ENCODE data around the gene SERPINA4.
"Not testable (repeated sequence)": the region's sequence is repeated elsewhere in the genome, so short reads cannot be mapped to it uniquely, and the experiment has no call there.

Gene SERPINA4

DNA sequence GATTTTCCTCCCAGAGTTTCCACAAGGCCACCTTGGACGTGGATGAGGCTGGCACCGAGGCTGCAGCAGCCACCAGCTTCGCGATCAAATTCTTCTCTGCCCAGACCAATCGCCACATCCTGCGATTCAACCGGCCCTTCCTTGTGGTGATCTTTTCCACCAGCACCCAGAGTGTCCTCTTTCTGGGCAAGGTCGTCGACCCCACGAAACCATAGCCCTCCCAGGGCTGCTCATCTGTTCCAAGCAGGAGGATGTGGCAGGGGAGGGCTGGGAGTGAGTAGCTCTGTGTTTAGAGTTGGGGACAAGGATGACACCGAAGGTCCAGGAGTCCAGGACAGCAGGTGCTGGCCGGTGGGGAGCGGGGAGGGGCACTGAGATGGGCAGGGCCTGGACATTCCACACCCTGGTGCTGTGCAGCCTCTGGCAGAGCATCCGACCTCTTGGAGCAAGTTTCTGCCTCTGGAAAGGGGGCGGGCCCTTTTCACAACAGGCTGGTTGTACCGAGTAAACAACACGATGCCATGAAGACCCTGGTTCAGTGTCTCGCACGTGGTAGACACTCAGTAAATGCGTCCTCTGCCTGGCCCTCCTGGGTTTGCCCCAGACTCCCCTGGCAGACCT, 8.2 kb downstream of the SERPINA4 start:
- no peak for DNase-seq

DNA sequence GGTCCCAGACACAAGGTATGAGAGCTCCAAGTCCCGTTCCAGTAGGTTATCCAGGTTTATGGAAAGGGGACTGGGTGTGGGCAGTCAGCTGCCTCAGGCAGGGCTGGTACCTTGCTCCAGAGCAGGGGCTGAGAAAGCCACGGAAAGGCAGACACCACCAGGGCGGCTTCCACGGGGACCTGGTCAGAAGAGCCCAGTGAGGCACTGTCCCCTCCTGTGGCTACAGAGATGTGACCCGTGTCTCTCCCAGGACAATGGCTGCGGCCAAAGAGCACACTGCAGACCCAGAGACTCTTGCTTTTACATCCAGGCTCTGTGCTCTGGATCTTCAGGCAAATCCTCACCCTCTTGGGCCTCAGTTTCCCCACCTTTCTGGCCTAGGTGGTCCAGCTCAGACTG, 8.8 kb downstream of the SERPINA4 start:
- no peak for DNase-seq

DNA sequence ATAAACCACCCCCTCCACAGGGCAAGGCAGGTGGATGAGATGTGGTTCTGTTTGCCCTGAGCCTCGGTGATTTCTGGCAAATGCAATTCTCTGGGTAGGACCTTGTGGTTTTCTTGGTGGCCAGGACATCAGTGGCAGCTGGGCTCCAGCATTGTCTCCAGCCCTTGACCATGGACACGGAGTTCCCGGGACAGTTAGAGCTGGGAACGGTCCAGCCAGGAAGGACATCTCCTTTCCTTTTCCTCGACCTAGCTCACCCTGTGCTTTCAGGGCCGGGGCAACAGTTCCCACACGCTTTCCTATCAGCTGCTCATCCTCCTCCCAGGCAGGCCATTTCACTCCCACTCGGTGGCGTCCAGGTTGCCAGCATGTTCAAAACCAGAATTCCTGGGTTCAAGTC, 9.2 kb downstream of the SERPINA4 start:
- no peak for DNase-seq

DNA sequence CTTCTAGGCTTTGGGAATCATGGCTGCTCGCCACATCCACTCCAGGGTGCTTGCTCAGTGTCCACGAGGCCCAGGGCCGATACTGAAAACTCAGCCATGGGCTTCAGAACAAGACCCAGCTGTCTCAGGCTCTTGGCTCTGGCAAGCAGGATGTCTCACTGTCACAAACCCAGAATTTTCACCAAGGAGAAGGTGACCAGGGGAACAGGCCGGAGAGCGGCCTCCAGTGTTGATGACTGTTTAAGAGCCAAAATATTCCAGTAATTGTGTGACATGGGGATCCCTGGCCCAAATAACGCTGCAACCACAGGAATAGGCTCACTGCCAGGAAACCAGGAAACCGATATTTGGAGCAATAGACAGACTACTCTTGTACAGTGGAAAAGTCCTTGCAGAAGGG, 10.2 kb downstream of the SERPINA4 start:
- no peak for DNase-seq

DNA sequence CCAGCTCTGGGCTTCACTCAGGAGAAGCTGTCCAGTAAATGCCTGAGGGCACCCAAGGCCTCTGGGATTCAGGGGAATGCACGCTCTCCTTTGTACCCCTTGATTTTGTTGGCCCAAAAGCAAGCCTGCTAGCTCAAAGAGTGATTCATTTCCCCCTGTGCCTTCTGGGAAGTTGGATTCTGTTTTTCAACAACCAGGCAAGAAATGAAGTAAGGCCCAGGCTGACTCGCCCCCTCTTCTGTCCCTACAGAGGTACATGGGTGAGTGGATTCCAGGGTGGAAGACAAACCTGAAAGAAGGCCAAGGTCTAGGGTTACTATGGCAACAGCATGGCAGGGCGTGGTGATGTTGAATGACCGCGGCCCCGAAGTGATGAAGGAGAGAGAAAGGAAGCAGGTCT, 10.7 kb downstream of the SERPINA4 start:
- no peak for DNase-seq

DNA sequence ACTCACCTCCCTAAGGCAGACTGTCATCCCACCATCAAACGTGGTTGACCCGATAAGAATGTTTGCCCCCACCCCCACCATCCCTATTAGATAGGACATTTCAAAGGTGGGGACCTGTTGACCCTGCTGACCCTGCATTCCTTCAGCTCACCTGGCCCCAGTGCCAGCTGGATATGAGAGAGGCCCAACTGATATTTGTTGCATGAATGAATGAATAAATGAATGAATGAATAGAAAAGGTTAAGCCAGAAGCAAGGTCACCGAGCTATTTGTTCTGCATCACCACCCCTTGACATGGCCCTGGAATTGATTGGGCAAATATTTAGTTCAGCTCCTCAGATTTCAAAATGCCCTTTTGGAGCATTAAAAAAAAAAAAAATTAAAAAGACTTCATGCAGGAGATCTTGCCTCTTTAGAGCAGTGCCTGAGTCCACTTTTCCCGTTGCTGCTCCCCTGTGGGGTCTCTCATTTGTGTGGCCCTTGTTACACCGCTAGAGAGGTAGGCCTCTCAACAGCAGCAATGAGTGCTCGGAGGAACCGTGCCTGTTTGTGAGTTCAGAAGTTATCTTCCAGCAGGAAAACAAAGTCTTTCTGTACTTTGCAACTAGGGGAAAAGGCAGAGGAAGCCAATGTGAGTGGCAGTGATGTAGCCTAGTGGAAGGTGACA, 11.5 kb downstream of the SERPINA4 start:
- no peak for DNase-seq

DNA sequence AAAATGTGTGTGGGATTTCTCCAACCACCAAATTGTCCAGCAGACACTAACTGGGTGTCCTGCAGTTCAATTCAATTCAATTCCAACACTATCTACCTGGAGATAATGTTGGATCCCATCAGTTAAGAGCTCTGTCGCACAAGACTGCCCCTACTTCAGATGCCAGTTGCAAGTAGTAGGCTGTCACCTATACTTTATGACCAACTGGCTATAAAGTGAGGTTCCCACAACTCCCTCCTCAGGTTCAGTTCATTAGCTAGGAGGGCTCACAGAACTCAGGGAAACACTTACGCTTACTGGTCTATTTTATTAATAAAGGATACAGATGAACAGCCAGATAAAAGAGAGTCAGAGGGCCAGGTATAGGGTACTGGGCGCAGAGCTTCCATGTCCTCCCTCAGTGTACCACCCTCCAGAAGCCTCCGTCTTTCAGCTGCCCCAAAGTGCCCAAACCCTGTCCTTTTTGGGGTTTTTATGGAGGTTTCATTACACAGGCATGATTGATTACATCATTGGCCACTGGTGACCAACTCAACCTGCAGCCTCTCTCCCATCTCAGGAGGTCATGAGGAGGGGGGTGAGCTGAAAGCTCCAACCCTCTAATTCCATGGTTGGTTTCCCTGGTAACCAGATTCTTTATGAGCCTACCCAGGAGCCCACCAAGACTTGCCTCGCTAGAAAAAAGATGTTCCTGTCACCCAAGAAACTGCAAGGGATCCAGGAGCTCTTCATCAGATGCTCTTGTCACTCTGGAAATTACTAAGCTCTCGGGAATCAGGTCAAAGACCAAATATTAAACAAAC, 12.4 kb downstream of the SERPINA4 start:
- DNase-seq = no peak

DNA sequence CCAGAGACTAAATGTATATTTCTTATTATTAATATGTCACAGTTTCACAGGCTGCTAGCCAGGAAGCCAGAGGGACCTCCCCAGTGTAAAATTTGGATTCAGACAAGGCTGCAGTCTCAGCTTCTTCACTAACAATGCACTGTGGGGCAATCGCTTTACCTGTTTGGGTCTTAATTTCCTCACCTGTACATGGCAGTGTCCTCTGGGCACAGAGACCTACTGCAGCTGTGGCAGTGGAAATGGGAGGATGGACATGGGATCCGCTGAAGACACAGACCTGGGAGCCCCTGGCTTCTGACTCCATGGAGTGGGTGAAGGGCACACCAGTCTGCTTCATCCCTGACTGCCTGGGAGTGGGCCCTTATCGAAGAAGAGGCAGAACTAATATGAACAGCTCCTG, 13.1 kb downstream of the SERPINA4 start:
- no peak for DNase-seq

DNA sequence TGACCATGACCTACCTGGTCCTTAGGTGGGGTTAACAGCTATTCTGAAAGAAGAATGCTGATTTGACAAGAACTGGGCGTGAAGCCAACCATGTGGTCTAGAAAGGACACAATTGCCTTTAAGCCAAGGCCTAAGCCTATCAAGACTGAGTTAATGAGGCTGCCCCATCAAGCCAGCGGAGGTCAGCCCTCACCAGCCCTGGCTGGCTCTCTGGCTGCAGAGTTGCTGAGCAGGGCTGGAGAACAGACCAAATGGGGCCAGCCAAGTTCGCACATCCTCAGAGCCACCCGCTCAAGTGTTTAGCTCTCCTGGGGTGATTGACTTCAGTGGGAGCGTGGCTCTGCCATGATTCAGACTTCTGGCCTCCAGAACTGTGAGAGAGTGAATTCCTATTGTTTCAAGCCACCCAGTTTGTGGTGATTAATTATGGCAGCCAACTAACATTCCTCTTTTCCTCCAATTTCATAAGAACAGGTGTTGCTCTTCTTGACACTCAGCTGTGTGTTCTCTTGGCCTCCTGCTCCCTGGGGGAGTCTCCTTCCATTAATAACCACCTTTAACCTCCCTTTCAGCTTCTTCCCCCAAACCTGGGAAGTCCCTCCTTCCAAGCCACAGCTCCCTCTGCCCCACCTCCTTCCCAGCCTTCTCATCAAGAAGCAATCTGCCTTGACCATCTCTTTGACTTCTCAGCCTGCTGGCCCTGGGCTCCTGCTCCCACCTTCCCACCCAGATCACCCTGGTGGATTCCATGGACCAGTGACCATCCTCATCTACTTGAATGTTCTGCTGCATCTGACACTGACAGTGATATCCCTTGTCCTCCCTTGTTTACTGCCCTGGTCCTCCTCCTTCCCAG, 14.7 kb downstream of the SERPINA4 start:
- DNase-seq = no peak

DNA sequence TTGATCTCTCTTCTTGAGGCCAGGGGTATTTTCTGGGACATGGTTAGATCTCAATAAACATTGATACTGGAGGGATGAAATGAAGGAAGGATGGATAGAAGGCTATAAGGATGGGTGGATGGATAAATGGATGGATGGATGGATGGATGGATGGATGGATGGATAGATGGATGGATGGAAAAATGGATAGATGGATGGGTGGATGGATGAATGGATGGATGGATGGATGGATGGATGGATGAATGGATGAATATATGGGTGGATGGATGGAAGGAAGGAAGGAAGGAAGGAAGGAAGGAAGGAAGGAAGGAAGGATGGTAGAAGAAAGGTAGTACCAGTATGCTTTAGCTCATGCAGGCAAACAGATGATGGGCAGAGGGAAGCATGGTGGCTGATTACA, 16.2 kb downstream of the SERPINA4 start:
- DNase-seq = not testable (repeated sequence)

DNA sequence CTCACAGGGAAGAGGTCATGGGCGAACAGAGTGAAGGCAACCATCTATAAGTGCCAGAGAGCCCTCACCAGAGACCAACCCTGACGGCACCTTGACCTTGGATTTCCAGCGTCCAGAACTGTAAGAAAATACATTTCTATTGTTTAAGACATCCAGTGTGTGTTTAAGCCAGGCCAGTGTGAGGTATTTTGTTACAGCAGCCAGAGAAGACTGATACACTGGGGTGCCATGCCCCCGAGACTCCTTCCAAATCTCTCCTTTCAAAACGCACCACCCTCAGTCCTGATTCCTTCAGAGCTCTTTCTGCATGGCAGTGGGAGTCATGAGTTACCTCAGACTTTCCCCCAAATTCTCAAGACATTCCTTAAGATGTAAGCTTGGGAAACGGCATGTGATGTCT, 17.5 kb downstream of the SERPINA4 start:
- no peak for DNase-seq

DNA sequence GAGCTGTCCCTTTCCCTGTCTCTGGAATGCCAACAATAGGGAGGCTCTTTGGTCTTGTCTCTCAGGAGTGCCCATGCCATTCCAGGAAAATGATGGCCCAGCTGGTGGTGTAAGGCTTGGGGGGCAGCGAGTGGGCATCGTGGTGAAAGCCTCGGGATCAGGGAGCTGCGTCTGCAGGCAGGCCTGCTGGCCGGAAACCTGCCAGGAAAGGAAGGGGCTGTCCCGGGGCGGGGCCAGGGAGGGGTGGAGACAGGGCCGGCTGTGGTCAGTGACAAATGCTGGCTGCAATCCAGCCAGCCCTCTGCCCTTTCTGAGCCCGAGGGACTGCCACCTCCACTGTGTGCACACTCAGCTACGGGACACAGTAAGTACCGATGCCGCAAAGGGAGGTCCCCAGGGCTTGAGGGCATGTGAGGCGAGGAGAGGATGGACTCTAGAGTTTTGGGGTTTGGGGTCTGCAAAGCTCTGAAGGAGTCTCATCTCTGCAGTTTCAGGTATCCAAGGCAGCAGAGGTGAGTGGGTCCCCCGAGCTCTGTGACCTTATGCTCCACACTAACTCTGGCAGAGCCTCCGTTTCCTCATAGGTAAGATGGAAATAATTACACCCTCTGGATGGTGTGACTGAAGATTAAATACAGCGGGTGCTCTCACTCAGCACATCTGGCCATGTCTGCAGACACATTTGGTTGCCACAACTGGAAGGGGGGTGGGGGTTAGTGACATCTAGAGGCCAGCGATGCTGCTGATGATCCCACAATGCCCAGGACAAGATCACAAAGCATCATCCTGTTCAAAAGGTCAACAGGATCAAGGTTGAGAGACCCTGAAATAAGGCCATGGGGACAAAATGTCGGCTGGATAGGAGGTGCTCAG, 20.1 kb downstream of the SERPINA4 start, which contains the start of gene SERPINA5:
Gene SERPINA5 (plus strand): TSS at position 300 of the 873 bp plus-strand sequence. CDS start 5,937 bp downstream, outside the sequence.
- no peak for DNase-seq

DNA sequence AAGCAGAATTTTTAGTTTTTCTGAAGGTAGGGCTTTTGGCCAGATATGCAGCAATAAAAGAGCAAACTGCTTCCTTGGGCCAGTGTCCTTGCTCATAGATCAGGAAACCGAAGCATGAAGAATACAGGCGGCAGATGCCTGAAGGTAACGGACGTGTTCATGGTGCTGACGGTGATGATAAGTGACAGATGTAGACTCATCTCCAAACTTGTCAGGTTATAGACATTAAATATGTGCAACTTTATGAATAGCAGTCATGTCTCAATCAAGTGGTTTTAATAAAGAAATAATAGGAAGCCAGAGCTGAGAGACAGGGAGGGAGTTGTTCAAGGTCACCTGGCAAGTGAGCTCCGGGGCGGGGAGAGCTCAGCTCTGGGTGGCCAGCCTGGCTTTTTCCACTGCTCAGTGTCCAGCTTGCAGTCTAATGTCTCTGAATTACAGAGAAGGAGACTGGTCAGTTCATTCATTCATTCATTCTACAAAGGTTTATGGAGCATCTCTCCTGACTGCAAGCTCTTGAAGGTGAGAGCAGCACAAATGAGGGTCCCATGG, 21.0 kb downstream of the SERPINA4 start:
- no peak for DNase-seq

DNA sequence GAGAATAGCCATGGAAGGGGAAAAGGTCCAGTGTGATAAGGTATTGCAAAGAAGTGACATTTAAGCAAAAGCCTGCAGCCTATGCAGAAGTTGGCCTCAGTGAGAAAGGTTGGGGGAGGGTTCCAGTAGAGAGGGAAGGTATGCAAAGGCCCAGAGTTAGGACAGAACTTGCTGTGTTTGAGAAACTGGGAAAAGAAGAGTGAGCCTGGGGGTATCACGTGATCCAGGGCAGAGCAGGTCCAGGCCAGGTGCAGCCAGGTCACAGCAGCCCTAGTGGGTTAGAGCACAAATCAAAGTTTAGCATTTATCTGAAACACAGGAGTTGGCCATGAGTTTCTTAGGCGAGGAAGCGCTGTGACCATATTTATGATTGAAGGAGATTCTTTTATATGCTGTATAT, 21.6 kb downstream of the SERPINA4 start:
- no peak for DNase-seq

DNA sequence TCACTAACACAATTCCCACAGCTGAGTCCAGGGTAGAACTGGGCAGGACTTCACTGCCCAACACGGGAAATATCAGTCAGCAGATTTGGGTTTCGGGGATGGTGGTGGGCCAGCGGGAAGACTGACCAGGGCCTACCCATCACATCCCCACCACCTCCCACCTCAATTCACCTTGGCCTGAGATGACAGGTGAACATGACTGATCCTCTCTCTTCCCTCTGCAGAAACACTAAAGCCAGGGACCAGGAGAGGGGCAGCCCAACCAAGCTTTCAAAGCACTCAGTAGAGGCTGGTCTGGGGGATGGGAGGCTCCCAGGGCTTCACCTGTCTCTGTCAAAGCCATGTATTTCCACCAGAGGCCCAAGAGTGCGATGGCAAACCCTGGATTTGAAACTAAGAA, 22.3 kb downstream of the SERPINA4 start:
- DNase-seq = no peak

DNA sequence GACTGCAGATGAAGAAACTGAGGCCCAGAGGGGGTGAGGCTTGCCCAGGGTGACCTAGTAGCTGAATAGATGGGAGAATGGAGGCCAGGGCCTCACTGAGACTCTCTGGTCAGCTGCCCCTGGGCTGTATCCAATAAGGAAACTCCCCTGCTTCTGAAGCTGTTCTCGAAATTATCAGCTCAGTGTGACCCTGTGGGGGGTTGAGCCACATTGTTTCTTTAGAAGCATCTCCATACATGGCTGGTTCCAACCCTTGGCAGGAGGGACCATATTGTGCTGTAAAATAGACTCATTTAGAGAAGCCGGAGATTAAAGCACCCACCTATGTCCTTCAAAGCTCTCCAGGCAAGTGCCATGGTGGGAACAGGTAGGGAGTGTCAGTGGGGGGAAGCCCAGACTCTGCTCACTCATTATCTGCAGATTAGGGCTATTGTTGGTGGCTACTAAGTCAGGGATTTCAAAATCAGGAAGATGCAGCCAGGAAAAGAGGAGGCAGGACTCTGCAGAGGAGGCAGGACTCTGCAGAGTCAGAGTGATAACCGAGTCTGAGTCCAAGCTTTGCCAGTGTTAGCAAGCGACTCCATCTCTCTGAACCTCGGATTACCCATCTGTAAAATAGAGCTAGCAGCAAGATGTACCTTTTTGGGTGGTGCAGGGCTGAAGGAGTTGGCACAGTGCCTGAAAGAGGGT, 23.5 kb downstream of the SERPINA4 start:
- no peak for DNase-seq

DNA sequence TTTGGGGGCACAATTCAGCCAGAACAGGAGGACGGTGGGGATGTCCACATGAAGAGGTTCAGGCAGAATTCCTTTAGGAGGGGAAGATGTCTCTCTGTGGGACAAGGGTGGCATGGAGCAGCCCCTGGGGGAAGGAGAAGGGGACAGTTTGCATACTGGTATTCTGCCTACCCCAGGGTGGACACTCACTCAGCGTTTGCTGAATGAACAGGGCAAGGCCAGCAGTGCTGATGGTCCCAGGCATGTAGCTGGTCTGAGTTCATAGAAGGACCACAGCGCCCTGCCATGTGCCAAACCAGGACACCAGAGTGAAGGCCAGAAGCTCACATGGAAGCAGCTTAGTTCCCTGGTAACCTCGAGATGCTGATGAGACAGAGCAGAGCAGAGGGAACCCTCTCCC, 25.4 kb downstream of the SERPINA4 start:
- no peak for DNase-seq

DNA sequence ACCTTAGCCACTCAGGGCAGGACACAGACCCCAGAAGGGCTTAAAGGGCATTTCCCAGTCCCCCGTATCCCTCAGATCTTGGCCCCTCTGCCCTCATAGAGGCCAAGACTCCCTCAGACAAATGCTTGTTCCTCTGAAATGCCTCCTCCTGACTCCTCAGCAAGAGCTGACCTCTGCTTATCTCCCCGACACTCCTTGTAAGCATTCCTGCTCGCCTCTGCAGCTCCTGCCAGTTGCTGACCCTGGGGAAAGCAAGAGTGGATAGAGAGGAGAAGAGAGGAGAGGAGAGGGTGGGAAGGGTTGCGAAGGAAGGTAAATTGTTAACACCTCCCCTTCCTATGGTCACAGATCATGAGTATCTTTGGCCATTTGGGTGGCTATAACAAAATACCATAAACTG, 27.1 kb downstream of the SERPINA4 start:
- no peak for DNase-seq

DNA sequence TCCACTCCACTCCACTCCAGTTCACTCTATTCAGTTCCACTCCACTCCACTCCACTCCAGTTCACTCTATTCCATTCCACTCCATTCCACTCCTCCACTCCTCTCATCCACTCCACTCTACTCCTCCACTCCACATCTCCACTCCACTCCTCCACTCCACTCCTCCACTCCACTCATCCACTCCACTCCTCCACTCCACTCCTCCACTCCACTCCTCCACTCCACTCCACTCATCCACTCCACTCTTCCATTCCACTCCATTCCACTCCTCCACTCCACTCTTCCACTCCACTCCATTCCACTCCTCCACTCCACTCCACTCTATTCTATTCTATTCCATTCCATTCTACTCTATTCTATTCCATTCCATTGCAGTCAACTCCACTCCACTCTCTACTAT, 29.8 kb downstream of the SERPINA4 start:
- no peak for DNase-seq

DNA sequence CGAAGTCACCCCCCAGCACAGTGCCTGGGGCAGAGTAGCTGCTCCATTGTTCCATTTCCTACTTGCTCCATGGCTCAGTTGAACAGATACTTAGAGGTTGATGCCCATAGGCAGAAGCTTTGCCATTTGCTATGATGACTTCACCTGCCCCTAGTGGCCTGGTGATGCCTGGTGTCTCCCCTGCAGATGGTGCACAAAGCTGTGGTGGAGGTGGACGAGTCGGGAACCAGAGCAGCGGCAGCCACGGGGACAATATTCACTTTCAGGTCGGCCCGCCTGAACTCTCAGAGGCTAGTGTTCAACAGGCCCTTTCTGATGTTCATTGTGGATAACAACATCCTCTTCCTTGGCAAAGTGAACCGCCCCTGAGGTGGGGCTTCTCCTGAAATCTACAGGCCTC, 30.6 kb downstream of the SERPINA4 start:
- no peak for DNase-seq

DNA sequence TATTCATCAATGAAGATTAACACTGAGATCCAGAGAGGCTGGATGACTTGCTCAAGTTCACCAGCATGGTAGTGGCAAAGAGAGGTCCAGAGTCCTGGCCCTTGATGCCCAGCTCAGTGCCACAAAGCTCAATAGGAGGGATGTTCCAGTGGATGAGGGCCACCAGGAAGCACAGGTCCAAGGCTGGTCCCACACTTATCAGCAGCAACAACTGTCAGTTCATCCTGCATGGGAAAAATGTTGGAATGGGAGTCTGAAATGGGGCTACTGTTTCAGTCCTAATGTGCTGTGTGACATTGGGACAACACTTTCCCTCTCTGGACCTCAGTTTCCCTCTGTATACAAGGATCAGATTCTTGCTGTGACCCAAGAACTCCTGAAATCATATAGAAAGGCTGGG, 31.2 kb downstream of the SERPINA4 start:
- DNase-seq = no peak

Data from central memory CD4-positive, alpha-beta T cell (primary cell).